Mesodermal cell (in vitro differentiated cells): Measurements from ENCODE around the gene MYOM1.

Experiments used
- H3K27ac ChIP-seq: 2 replicates; pipeline ENCODE4 v1.7.0; 2013; ENCODE audit warnings: mild to moderate bottlenecking, low read depth, low read length, moderate library complexity; ENCODE audit not compliant: severe bottlenecking
- H3K36me3 ChIP-seq: 2 replicates; pipeline ENCODE4 v1.7.1; 2013; ENCODE audit warnings: mild to moderate bottlenecking, low read length, moderate library complexity; ENCODE audit not compliant: control insufficient read depth, insufficient read depth
- H3K4me1 ChIP-seq: one replicate; pipeline ENCODE4 v1.7.1; 2013; ENCODE audit warnings: mild to moderate bottlenecking, low read length; ENCODE audit not compliant: insufficient read depth, control insufficient read depth, poor library complexity, severe bottlenecking
- H3K4me3 ChIP-seq: 2 replicates; pipeline ENCODE4 v1.7.0; 2013; ENCODE audit warnings: low read length, control low read depth, mild to moderate bottlenecking; ENCODE audit not compliant: insufficient read depth, poor library complexity, severe bottlenecking; ENCODE audit errors: extremely low read depth
- H3K9me3 ChIP-seq: 2 replicates; pipeline ENCODE4 v1.7.1; 2013; ENCODE audit warnings: mild to moderate bottlenecking, low read length, moderate library complexity; ENCODE audit not compliant: control insufficient read depth
- WGBS, 2 experiments: methylation state at CpG; one replicate each; pipeline ENCODE4 v1.1.5; 2013; ENCODE audit warnings: missing lambda C conversion rate in 2 of 2; ENCODE audit not compliant: insufficient coverage in 2 of 2; 5-methylcytosine and 5-hydroxymethylcytosine counted together

Gene MYOM1

GRCh38 chr18:3114026-3114425, 105.7 kb downstream of the MYOM1 start:
- WGBS, 2 experiments = 84 to 98% methylated on average over 5 to 7 of the region's 8 CpGs

GRCh38 chr18:3111523-3112240, 108.1 kb downstream of the MYOM1 start:
- no peaks in the 10 kb centered on the region for H3K9me3 ChIP-seq
- no peak overlapping the region for H3K4me3 ChIP-seq
- H3K27ac ChIP-seq = no peak overlapping the region
- H3K4me1 ChIP-seq = no peaks in the 10 kb centered on the region
- 83 to 100% methylated on average over 2 to 3 of the region's 6 CpGs for WGBS, 2 experiments
- no peaks in the 10 kb centered on the region for H3K36me3 ChIP-seq

More at GRCh38 chr18:3114026-3114425, 105.7 kb downstream of the MYOM1 start:
- Histone ChIP-seq H3K4me1 (no peaks in the 10 kb centered on the region), H3K36me3 (no peaks in the 10 kb centered on the region), H3K9me3 (no peaks in the 10 kb centered on the region), H3K4me3 (no peak overlapping the region), H3K27ac (no peak overlapping the region)

GRCh38 chr18:3110034-3110752, 109.6 kb downstream of the MYOM1 start:
- Histone ChIP-seq H3K9me3 (no peaks in the 10 kb centered on the region), H3K4me3 (no peak overlapping the region), H3K4me1 (no peaks in the 10 kb centered on the region), H3K27ac (no peak overlapping the region), H3K36me3 (no peaks in the 10 kb centered on the region)
- 96 to 100% methylated on average over 2 to 4 of the region's 7 CpGs for WGBS, 2 experiments

GRCh38 chr18:3107740-3108151, 112.0 kb downstream of the MYOM1 start:
- no peaks in the 10 kb centered on the region for H3K4me1 ChIP-seq
- no peak overlapping the region for H3K27ac ChIP-seq
- H3K36me3 ChIP-seq = no peaks in the 10 kb centered on the region
- no peaks in the 10 kb centered on the region for H3K9me3 ChIP-seq
- H3K4me3 ChIP-seq = no peak overlapping the region

GRCh38 chr18:3104190-3105054, 115.3 kb downstream of the MYOM1 start:
- Histone ChIP-seq H3K4me1 (no peaks in the 10 kb centered on the region), H3K27ac (no peak overlapping the region), H3K36me3 (no peaks in the 10 kb centered on the region), H3K9me3 (no peaks in the 10 kb centered on the region), H3K4me3 (no peak overlapping the region)
- WGBS, 2 experiments = 83 to 91% methylated on average over 4 of the region's 6 CpGs

- no peak overlapping the region for H3K4me3 ChIP-seq
Measured at GRCh38 chr18:3103576-3103975, 116.2 kb downstream of the MYOM1 start.

GRCh38 chr18:3102983-3103382, 116.8 kb downstream of the MYOM1 start:
- 100% methylated on average over 1 of the region's 1 CpG; no CpG with 5 or more reads in 1 of the 2 experiments for WGBS, 2 experiments
- H3K4me3 ChIP-seq = no peak overlapping the region
- no peaks in the 10 kb centered on the region for H3K36me3 ChIP-seq
- no peak overlapping the region for H3K27ac ChIP-seq
- H3K4me1 ChIP-seq = no peaks in the 10 kb centered on the region
- no peaks in the 10 kb centered on the region for H3K9me3 ChIP-seq

More at GRCh38 chr18:3103576-3103975, 116.2 kb downstream of the MYOM1 start:
- no peaks in the 10 kb centered on the region for H3K9me3 ChIP-seq
- H3K4me1 ChIP-seq = no peaks in the 10 kb centered on the region
- H3K36me3 ChIP-seq = no peaks in the 10 kb centered on the region
- 62 to 75% methylated on average over 1 to 2 of the region's 2 CpGs for WGBS, 2 experiments
- no peak overlapping the region for H3K27ac ChIP-seq

- Histone ChIP-seq H3K9me3 (no peaks in the 10 kb centered on the region), H3K4me3 (no peak overlapping the region), H3K4me1 (no peaks in the 10 kb centered on the region), H3K27ac (no peak overlapping the region), H3K36me3 (no peaks in the 10 kb centered on the region)
- WGBS, 2 experiments = 88 to 95% methylated on average over 1 to 2 of the region's 3 CpGs
Measured at GRCh38 chr18:3100498-3101132, 119.2 kb downstream of the MYOM1 start.

GRCh38 chr18:3099327-3099726, 120.4 kb downstream of the MYOM1 start:
- Histone ChIP-seq H3K27ac (no peak overlapping the region), H3K4me1 (no peaks in the 10 kb centered on the region)
- WGBS, 2 experiments = 0% methylated on average over 1 of the region's 1 CpG; no CpG with 5 or more reads in 1 of the 2 experiments

GRCh38 chr18:3097082-3097481, 122.7 kb downstream of the MYOM1 start:
- Histone ChIP-seq H3K27ac (no peak overlapping the region), H3K36me3 (no peaks in the 10 kb centered on the region), H3K4me3 (no peak overlapping the region), H3K4me1 (no peaks in the 10 kb centered on the region), H3K9me3 (no peaks in the 10 kb centered on the region)
- WGBS, 2 experiments = no CpG with 5 or more reads among the region's 1 CpG

More at GRCh38 chr18:3099327-3099726, 120.4 kb downstream of the MYOM1 start:
- Histone ChIP-seq H3K9me3 (no peaks in the 10 kb centered on the region), H3K36me3 (no peaks in the 10 kb centered on the region), H3K4me3 (no peak overlapping the region)
